Stimulated activated naive CD8-positive, alpha-beta T cell treated with anti-CD3 and anti-CD28 coated beads, Interleukin-15, Interleukin-2, amounts not matched to agents 100 ng/mL and 50 ng/mL, for 24 hours (primary cell): ENCODE data around the gene ATP6V1C2.
"Not testable (repeated sequence)": the region's sequence is repeated elsewhere in the genome, so short reads cannot be mapped to it uniquely, and the experiment has no call there.

ENCODE experiments used
- H3K27ac Mint-ChIP-seq: one replicate; pipeline ENCODE4 v1.8.0; 2021; ENCODE audit warnings: mild to moderate bottlenecking, mixed read lengths
- H3K27me3 Mint-ChIP-seq: one replicate; pipeline ENCODE4 v1.8.0; 2021; ENCODE audit warnings: mixed read lengths
- H3K36me3 Mint-ChIP-seq: one replicate; pipeline ENCODE4 v1.8.0; 2021; ENCODE audit warnings: low read depth, mixed read lengths
- H3K4me1 Mint-ChIP-seq: one replicate; pipeline ENCODE4 v1.8.0; 2021; ENCODE audit warnings: low read depth, mixed read lengths
- H3K4me3 Mint-ChIP-seq: one replicate; pipeline ENCODE4 v1.8.0; 2021; ENCODE audit warnings: mild to moderate bottlenecking, mixed read lengths
- H3K9me3 Mint-ChIP-seq: one replicate; pipeline ENCODE4 v1.8.0; 2021; ENCODE audit warnings: mixed read lengths

Gene ATP6V1C2

DNA sequence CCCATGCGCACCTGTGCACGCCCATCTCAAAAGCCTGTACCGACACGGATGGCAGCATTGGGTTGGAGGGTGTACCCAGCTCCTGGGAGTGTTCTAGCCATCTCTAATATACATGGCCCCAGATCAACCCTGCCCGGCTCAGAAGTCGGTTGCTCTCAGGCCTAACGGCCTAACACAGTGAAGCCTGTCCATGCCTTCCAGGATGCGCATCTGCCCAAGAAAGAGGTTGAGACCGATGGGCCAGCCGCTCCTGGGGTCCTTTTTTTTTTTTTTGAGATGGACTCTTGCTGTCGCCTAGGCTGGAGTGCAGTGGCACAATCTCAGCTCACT lies 59.0 kb downstream of the ATP6V1C2 start:
- no peak overlapping the region for H3K27ac Mint-ChIP-seq
- H3K36me3 Mint-ChIP-seq: peaks cover 48% of the 10 kb centered on the region

DNA sequence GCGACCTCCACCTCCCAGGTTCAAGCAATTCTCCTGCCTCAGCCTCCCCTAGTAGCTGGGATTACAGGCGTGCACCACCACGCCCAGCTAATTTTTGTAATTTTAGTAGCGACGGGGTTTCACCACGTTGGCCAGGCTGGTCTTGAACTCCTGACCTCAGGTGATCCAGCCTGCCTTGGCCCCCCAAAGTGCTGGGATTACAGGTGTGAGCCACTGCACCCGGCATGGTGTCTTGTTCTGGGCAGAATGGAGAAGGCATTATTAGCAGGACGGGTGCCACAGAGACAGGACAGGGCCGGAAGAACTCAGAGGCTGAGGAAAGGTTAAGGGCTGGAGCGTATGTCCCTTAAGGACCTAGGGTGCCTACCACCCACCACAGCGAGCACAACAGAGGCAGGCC lies 59.4 kb downstream of the ATP6V1C2 start:
- not testable (repeated sequence) for H3K4me1 Mint-ChIP-seq, H3K9me3 Mint-ChIP-seq, H3K27me3 Mint-ChIP-seq, H3K27ac Mint-ChIP-seq, H3K4me3 Mint-ChIP-seq
- H3K36me3 Mint-ChIP-seq: peaks cover 50% of the 10 kb centered on the region

More for the DNA sequence above, 59.0 kb downstream of the ATP6V1C2 start:
- Mint-ChIP-seq H3K4me3 (no peak overlapping the region), H3K27me3 (no peaks in the 10 kb centered on the region), H3K9me3 (no peaks in the 10 kb centered on the region), H3K4me1 (no peaks in the 10 kb centered on the region)

DNA sequence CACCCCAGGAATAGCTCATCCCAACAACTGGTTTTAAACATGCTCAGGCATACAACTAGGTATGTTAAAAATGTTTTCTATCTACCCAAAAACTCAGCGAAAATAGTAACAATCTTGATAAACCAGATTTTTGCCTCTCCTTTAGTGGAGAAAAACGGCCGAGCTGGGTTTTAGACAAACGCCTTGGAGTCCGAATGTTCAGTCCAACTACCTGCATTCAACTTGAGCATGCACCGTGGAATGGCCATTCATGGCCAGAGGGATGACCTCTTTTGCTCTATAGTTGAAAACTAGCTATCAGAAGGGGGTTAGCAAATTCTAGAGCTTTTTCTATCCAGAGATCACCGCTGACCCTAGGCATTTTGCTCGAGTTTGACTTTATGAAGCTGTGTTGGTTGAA lies 60.3 kb downstream of the ATP6V1C2 start:
- H3K27ac Mint-ChIP-seq: no peak overlapping the region
- H3K9me3 Mint-ChIP-seq: no peaks in the 10 kb centered on the region
- H3K36me3 Mint-ChIP-seq: peaks cover 56% of the 10 kb centered on the region
- no peaks in the 10 kb centered on the region for H3K27me3 Mint-ChIP-seq
- no peak overlapping the region for H3K4me3 Mint-ChIP-seq
- no peaks in the 10 kb centered on the region for H3K4me1 Mint-ChIP-seq

DNA sequence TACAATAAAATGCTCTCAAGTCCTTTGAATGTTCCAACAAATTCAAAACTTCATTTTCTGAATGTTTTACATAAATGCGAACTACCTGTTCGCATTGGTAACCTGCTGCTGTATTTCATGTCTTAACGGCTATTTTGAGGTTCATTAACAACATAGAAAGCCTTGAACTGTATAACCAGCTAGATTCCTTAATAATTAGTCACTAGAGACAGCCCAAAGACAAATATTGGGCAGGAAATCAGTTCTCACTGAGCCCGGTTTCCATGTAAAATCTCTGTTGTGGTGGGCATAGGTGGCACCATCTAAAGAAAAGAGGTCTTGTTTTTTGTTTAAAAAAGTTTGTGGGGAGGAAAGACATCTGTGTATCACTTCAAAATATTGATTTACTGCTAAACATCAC lies 62.0 kb downstream of the ATP6V1C2 start:
- peaks cover 73% of the 10 kb centered on the region for H3K36me3 Mint-ChIP-seq
- H3K27ac Mint-ChIP-seq: no peak overlapping the region
- no peaks in the 10 kb centered on the region for H3K4me1 Mint-ChIP-seq
- H3K4me3 Mint-ChIP-seq: no peak overlapping the region
- no peaks in the 10 kb centered on the region for H3K9me3 Mint-ChIP-seq
- no peaks in the 10 kb centered on the region for H3K27me3 Mint-ChIP-seq

DNA sequence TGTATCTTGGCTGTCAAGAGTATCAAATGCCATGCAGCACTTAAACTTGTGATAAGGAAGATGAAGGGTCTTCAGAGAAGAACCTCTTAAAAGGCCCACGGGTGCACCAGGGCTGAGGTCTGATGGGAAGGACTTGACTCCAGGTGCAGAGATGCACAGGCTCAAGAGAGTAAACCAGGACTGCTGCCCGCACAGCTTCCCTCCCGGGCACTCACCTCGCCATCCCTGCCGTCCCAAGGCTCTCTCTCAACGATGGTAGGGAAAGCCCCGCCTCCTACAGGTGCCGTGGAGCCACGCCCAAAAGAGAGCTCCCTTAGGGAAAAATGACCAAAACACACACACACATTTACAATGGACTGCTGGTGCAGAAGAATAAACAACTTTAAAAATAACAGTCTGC lies 63.3 kb downstream of the ATP6V1C2 start:
- no peaks in the 10 kb centered on the region for H3K27me3 Mint-ChIP-seq
- H3K4me3 Mint-ChIP-seq: no peak overlapping the region
- H3K36me3 Mint-ChIP-seq: peaks cover 85% of the 10 kb centered on the region
- H3K27ac Mint-ChIP-seq: no peak overlapping the region
- no peaks in the 10 kb centered on the region for H3K4me1 Mint-ChIP-seq
- H3K9me3 Mint-ChIP-seq: no peaks in the 10 kb centered on the region

DNA sequence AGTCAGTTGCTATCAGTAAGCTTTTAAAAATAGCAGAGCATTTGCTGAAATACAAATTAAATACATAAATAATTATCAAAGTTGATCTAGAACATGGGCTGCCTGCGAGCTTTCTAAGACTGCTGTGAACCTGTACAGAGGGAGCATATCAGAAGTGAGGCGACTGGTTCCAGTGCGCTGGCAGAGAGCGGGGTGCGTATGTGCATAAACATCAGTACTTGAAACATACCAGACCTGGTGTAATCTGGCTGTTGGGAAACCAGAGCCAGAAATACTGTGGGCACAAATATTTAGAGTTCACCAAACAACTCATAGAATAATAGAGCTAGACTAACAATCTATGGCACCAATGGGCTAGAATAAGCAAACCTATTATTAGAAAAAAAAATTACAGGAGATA lies 63.8 kb downstream of the ATP6V1C2 start:
- Mint-ChIP-seq H3K36me3 (peaks cover 83% of the 10 kb centered on the region), H3K27me3 (no peaks in the 10 kb centered on the region), H3K4me1 (peaks cover 3% of the 10 kb centered on the region), H3K27ac (no peak overlapping the region), H3K4me3 (no peak overlapping the region), H3K9me3 (no peaks in the 10 kb centered on the region)

DNA sequence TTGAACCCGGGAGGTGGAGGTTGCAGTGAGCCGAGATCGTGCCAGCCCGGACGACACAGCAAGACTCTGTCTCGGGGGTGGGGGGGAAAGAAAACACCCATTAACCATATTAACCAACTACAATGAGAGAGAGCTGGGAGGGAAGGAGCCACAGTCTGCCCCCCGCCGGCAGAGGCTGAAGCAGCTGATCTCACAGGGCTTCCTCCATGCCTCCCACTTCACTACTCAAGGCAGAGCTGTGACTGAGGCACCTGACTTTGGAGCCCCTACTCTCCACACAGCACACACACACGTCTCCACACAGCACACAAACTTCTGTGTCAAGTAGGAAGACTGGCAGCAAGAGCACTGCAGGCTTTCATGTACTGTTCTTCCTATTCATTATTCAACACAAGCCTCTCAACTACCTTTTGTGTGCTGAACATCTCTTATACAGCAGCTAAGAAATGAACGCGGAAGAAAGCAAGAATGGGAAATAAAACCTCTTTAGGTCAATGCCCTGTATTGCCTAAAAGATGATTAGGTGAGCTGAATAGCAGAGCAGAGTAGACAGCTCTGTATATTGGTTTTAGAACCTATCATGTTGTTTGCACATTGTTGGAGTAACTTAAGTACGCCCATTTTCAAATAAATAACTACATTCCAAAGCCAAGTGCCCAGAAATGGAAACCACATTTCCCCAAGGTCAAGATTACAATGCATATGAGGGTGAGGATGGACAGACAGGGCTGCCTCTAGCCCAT lies 65.0 kb downstream of the ATP6V1C2 start:
- Mint-ChIP-seq H3K27ac (no peak overlapping the region), H3K4me1 (peaks cover 14% of the 10 kb centered on the region), H3K4me3 (no peak overlapping the region), H3K9me3 (no peaks in the 10 kb centered on the region), H3K27me3 (no peaks in the 10 kb centered on the region), H3K36me3 (peaks cover 87% of the 10 kb centered on the region)

DNA sequence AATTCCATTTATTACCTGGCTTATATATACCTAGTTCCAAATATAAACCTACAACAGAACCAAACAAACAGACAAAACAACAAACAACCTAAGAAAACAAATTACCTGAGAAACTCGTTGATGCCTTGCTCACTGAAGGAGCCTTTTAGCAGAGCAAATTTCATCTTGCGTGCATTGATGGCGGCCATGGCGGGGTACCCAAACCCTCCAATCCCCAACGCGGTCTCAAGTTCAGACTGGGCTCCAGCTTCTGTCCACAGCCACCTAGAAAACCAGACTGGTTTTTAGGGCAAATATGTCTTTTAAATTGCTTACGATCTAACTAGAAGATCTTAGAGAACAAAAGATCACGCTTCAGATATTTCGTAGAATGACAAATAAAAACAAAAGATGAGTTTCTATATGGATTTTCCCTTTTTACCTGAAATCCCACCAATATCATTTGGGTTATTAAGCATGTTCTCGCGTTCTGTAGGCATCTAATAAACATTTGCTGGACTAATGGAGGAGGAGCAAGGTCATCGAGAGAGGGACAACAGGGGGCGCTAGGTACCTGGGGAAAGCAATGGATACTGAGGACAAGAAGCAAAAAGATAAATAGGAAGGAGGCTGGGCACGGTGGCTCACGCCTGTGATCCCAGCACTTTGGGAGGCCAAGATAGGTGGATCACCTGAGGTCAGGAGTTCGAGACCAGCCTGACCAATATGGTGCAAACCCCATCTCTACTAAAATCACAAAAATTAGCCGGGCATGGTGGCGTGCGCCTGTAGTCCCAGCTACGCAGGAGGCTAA lies 65.9 kb downstream of the ATP6V1C2 start:
- H3K4me3 Mint-ChIP-seq: no peak overlapping the region
- H3K9me3 Mint-ChIP-seq: no peaks in the 10 kb centered on the region
- peaks cover 90% of the 10 kb centered on the region for H3K36me3 Mint-ChIP-seq
- H3K27me3 Mint-ChIP-seq: no peaks in the 10 kb centered on the region
- no peak overlapping the region for H3K27ac Mint-ChIP-seq
- H3K4me1 Mint-ChIP-seq: peaks cover 23% of the 10 kb centered on the region

DNA sequence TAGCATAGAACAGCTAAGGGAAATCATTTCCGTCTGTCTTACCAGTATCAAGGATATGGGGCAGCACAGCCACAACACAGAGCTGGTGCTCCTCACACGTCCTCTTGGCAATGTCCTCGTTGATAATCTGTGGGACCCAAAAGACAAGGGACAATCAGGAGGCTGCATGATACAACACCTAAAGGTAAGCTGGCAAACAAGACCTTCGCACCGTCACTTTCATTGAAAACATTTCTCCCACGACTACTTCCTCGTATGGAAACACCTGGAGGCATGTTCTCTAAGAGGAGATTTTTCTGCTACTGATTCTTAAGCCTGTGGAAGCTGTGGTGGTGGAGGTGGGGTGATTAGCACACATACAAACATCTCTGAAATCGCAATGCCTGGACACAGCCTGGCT lies 67.4 kb downstream of the ATP6V1C2 start:
- no peak overlapping the region for H3K4me3 Mint-ChIP-seq
- peaks cover 26% of the 10 kb centered on the region for H3K4me1 Mint-ChIP-seq
- no peaks in the 10 kb centered on the region for H3K27me3 Mint-ChIP-seq
- peaks cover 90% of the 10 kb centered on the region for H3K36me3 Mint-ChIP-seq
- H3K9me3 Mint-ChIP-seq: no peaks in the 10 kb centered on the region
- no peak overlapping the region for H3K27ac Mint-ChIP-seq

DNA sequence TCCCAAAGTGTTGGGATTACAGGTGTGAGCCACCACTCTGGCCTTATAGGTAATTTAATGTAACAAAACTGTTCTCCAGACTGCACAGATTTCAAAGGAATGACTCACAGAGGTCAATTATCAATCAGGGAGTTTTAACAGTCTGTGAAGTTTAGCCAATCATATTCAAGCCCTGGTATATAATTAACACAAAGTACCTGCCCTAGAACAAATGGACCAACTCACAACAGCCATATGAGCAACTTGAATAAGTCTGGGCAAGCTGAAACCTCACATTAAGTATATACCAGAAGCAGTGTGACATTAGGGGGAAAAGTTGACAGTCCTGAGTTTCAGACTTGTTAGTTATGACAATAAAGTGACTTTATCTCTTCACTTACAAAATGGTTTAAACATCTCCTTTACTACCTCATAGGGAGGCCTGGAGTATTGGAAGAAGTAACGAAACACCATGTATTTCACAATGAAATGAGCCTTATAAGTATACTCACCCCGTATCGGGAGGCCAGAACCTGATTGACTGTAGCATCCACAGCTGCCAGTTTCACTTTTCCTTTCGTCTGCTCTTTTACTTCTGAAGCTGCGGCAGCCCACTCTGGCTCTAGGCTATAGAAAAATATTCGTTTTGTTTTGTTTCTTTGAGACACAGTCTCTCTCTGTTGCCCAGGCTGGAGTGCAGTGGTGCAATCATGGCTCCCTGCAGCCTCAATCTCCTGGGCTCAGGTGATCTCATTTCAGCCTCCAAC lies 69.0 kb downstream of the ATP6V1C2 start:
- no peaks in the 10 kb centered on the region for H3K9me3 Mint-ChIP-seq
- peaks cover 26% of the 10 kb centered on the region for H3K4me1 Mint-ChIP-seq
- peaks cover 87% of the 10 kb centered on the region for H3K36me3 Mint-ChIP-seq
- peak overlapping the region; percentile 66 for H3K27ac Mint-ChIP-seq
- H3K27me3 Mint-ChIP-seq: no peaks in the 10 kb centered on the region
- peak overlapping the region; percentile 44 for H3K4me3 Mint-ChIP-seq

DNA sequence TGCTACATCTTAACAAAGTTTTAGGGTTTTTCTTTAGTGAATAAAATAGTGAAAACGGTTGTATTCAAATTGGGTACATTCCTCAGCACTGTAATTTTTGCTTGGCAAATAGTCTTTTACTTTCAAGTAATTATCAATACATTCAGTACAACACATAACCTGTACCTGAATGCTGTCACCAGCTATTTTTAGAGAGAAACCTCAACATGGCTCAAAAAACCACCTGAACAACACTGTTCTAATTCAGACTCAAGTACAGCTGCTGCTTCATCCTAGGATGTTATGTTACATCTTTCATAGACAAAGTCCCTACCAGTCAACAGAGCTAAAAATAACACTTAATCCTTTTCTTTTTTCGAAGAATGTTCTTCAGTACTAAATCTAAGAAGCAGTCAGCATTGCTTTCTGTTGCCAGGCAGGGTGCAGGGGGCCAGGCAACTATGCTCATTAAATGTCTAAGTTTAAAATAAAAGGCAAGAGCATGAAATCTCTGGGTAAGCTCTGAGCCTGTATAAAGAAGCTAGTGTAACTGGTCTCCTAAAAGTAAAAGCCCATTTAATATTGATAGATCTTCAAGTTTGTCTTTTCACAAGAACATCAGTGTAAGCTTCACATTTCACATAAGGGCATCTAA lies 70.7 kb downstream of the ATP6V1C2 start:
- Mint-ChIP-seq H3K4me1 (peaks cover 39% of the 10 kb centered on the region), H3K27me3 (no peaks in the 10 kb centered on the region), H3K9me3 (no peaks in the 10 kb centered on the region), H3K27ac (peak overlapping the region; percentile 66), H3K4me3 (no peak overlapping the region), H3K36me3 (peaks cover 90% of the 10 kb centered on the region)

DNA sequence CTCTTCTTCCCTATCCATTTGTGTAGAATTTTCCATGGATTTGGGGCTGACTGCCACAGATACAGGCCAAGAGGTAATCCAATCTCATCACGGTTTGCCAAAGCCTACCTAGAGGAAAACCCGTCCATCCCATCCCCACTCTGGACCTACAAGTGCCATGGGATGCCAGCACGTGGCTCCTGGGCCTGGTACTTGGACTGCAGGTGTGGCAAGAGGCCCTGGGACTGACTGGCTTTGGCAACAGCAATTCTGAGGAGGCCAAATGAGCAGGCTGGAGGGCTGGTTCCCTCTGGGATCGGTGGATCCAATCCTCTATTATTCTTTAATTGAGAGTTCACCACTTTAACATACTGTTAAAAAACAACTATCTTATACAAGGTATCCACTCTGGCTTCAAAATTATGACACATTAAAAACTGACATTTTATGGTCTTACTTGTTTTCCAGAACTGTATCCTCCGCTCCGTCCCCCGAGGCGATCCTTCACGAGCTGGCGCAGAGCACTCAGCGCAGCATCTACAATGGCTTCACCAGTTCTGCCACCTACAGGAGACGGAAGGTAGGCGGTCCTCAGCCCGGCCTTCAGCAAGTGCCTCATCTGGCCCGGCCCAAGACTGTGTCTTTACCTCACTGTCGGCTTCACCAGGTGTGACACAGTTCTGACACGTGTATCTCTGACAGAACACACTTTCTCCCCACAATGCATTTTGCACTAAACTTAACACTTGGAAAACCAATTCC lies 71.4 kb downstream of the ATP6V1C2 start:
- Mint-ChIP-seq H3K4me1 (peaks cover 42% of the 10 kb centered on the region), H3K27ac (peak overlapping the region; percentile 56), H3K9me3 (no peaks in the 10 kb centered on the region), H3K27me3 (no peaks in the 10 kb centered on the region), H3K36me3 (peaks cover 89% of the 10 kb centered on the region), H3K4me3 (no peak overlapping the region)

DNA sequence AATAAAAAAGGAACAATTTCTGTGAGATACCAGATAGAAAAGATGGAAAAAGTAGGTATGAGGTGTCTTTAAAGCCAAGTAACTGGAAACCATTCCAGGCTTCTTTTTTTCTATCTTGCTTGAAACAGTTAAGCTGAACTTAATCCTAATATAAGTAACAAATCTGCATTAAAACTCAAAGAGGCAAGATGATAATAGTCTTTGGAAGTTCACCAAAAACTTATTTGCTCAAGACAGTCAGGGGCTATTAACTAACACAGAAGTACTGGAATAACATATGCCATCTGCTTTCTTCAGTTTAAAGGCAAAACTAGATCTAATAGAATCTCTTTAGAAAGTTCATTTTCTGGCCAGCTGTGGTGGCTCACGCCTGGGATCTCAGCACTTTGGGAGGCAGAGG lies 72.4 kb downstream of the ATP6V1C2 start:
- H3K36me3 Mint-ChIP-seq: peaks cover 85% of the 10 kb centered on the region
- H3K4me1 Mint-ChIP-seq: peaks cover 42% of the 10 kb centered on the region
- H3K4me3 Mint-ChIP-seq: no peak overlapping the region
- H3K27me3 Mint-ChIP-seq: no peaks in the 10 kb centered on the region
- H3K27ac Mint-ChIP-seq: no peak overlapping the region
- H3K9me3 Mint-ChIP-seq: no peaks in the 10 kb centered on the region

DNA sequence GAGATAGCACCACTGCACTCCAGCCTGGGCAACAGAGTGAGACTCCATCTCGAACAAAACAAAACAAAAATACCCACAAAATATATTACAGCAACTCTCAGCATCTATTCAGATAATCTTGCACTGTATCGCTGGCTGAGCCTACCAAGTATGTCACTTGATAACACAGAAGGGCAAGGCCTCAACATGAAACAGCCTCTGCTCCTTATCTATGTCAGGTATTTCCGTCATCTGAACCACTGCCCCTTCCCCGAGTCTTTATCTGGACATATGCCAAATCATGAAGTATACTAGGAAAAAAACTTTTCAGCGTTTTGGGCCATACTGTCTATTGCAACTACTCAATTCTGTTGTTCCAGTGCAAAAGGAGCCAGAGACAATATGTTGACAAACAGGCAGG lies 73.4 kb downstream of the ATP6V1C2 start:
- Mint-ChIP-seq H3K27ac (no peak overlapping the region), H3K9me3 (no peaks in the 10 kb centered on the region), H3K4me1 (peaks cover 42% of the 10 kb centered on the region), H3K36me3 (peaks cover 83% of the 10 kb centered on the region), H3K4me3 (no peak overlapping the region), H3K27me3 (no peaks in the 10 kb centered on the region)
